Activated gamma-delta T cell treated with anti-CD3 and anti-CD28 coated beads, Interleukin-2, amount 50 U/mL, for 16 hours (primary cell): ENCODE results near the gene SLBP.
"Not testable (repeated sequence)": the region's sequence is repeated elsewhere in the genome, so short reads cannot be mapped to it uniquely, and the experiment has no call there.

Experiments
- DNase-seq: peaks from one replicate; pipeline ENCODE4 v3.0.0-alpha.2; 2020; ENCODE audit warnings: low read depth

SLBP gene

DNA sequence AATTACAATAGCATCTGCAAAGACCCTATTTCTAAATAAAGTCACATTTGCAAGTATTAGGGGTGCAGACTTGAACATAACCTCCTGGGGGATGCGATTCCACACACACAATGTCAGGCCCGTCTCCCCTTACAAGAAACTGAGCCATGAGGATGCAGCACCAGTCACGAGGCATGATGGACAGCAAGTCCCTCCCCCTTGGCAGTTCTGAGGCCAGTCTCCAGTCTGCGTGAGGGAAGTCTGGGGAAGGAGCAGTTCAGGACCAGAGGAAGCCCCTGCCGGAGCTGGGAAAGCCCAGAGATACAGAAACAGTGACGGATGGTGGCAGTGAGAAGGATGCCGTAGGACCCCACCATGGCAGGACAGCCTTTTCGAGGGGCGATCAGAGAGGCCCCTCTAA, 37.4 kb downstream of the SLBP start:
- DNase-seq, result no peak

DNA sequence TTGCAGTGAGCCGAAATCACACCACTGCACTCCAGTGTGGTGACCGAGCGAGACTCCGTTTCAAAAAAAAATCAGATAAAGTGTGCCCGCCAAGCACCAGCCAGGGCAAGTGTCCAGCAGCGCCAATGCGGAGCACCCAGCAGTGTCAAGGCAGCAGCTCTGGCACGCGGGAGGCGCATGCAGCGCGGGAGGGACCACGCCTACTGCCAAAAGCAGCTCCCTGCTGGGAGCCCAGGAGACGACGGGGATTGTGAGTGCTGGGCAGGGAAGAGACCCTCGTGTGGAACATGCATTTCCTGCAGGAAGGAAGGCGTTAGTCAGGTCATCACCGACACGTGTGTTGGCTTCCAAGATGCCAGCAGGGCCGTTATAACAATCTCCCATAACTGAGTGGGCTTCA, 38.4 kb downstream of the SLBP start:
- no peak for DNase-seq

DNA sequence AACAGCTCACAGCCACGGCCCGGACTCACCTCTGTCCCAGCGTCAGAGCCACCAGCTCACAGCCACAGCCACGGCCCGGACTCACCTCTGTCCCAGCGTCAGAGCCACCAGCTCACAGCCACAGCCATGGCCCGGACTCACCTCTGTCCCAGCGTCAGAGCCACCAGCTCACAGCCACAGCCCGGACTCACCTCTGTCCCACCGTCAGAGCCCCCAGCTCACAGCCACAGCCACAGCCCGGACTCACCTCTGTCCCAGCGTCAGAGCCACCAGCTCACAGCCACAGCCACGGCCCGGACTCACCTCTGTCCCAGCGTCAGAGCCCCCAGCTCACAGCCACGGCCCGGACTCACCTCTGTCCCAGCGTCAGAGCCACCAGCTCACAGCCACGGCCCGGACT, 41.1 kb downstream of the SLBP start:
- not testable (repeated sequence) for DNase-seq

DNA sequence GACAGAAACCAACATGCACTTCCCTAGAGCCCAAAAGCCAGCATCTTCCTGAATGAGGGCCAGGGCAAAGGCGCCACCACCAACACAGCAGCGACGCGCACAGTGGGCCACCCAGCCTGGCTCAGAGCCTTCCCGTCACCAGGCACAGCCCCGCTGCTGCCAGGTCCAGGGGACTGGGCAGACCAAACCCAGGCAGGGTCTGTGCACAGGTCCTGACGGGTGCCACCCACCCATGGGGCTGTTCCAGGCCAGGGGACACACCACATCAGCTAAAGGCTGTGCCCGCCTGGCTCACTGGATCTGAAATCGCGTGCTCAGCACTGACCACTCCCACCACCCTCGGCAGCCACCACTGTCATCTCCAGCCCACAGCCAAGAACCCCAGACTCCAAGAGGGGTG, 41.8 kb downstream of the SLBP start:
- DNase-seq, result no peak

DNA sequence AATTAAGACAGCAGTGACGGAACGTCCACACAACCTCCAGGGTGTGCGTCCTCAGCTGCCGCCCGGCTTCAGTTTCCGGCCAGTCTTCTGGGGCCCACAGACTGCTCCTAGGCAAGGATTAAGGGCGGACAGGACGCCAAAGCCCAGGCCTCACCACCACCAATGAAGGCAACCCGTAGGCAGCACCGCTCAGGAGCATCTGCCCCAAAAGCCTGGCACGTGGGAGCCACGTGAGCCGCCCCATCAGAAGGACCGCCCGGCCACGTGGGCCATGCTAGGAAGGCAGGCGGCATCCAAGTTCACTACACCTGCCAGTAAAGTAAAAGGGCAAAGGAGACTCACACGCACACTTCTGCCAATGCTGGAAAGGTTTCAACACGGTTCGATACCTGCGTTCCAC, 42.3 kb downstream of the SLBP start:
- no peak for DNase-seq

DNA sequence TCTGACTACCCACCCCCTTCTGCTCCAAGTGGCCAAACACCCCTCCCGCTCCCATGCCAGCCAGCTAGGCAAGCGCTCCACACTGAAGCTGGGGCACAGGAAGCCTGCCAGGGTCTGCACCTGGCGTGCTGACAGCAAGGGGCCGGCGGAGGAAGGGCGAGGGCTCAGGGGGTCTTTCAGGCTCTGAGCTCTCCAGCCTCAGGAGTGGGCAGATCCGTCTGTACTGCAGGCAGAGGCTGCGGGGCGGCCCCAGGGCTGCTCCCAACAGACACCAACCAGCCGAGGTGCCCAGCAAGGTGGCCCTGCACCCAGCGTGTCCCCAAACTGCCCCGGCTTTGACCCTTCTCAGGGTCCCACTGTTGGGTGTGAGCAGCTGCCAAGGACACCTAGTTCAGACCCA, 42.8 kb downstream of the SLBP start:
- no peak for DNase-seq

DNA sequence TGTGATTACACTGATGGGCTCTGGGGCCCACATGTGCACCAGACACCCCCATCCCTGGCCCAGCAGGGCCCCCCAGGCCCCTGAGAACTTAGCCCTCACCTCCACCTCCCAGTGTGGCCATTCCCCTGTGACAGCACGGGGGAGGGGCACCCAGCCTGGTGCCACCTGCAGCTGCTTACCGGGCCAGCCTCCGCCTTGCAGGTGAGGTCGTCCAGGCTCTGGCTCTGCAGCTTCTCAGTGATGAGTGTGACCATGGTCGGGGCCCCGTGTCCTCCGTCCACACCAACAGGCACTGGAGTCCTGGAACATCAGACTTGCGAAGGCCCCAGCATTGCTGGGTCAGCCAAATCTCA, 43.7 kb downstream of the SLBP start:
- no peak for DNase-seq

DNA sequence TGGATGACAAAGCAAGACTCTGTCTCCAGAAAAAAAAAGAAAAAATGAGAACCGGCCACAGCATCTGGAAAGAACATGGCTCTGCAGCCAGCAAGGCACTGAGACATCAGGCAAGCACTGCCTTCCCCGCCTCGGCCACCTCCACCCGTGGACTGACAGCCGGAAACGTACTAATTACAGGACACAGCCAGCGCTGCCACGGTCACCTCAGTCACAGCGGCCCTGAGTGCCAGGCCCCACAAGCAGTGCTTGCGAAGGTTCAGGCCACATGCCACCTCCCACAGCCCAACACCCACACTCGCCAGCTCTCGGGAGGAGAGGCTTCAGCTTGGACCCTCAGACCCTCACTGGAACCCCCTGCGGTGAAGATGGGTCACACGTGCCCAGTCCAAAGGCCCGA, 44.8 kb downstream of the SLBP start:
- DNase-seq, result no peak

DNA sequence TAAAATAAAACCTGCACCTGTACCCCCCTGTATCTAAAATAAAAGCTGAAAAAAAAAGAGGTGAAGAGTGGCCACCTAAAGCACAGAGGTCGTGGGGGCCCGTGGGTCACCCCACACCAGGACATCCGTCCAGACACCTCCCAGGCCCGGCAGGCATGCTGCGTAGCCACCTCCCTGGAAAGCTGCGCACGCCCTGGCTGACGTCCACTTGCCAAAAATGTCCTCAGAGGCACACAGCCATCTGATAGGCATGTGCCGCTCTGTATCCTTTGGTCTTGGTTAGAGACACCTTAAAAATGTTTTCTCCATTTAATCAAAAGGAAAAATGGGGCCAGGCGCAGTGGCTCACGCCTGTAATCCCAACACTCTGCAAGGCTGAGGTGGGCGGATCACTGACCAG, 45.7 kb downstream of the SLBP start:
- no peak for DNase-seq

DNA sequence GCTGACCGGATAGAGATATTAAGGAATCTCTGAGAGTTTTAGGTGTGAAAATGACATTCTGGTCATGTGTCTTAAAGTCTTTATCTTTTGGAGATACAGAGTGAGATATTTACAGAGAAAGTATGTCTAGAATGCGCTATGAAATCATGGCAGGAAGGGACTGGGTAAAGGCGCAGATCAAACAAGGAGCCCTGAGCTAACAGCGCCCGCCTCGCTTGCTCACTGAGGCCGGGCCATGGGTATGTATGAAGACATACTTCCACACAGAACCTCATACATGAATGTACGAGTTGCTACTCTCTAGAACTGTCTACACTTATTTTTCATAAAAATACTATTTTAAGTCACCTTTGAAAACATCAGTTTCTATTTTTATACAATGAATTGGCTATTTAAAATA, 48.0 kb downstream of the SLBP start:
- DNase-seq, result no peak

DNA sequence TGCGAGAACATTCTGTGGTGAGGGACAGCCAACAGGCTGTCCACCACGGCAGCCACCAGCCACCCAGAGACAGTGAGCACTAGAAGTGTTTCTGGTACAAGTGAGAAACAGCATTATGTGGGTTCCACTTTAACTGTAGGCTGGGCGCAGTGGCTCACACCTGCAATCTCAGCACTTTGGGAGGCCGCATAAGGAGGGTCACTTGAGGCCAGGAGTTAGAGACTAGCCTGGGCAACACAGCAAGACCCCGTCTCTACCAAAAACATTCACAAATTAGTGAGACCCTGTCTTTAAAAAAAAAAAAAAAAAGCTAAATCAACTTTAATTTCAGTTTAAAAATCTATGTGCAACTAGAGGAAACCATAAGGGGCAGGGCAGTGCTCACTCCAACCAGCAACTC, 48.6 kb downstream of the SLBP start:
- no peak for DNase-seq

DNA sequence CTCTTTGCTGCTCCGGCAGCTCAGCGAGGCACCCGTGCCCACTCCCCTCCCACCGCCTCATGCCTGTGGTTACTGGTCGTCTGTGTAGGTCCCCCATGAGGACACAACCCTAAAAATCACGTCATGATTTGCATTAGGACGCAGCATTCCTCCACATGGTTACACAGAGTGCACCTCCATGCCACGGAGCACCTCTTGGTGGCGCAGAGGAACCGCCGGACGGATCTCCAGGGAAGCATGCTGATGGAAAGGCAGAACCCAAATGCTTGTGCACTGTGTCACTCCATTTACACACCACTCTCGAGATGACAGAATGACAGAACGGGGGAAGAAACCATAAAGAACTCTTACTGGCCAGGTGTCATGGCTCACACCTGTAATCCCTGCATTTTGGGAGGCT, 50.4 kb downstream of the SLBP start:
- DNase-seq, result no peak

DNA sequence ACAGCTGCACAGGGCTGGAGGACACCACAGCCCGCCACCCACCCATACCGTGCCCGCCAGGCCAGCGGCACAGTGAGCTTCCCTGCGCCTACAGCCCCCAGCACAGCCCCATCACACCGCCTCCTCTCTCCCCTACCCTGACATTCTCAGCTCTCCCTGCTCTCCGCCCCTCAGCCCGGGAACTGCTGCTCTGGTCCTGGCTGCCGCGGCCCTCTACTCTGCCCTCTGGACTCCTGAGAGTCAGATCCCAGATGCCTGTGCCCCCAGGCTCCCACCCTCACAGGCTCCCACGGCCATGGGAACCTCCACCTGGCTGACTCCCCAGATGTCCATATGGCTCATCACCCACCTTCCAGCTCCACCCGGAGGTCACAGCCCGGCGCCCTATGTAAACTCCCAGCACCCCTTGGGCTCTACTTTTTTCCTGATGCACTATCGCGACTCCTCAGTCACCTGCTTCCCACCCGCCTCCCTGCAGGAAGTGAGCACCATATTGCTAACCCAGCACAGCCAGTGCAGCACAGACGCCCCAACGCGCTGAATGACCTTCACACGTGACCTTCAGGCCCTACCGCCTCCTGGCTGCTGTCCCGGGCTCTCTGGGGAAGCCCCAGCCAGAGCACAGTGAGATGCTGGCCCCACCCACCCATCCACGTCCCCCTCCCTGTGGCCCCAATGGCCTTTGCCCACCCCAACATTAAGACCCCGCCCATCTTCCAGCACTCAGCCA, 51.0 kb downstream of the SLBP start:
- no peak for DNase-seq

DNA sequence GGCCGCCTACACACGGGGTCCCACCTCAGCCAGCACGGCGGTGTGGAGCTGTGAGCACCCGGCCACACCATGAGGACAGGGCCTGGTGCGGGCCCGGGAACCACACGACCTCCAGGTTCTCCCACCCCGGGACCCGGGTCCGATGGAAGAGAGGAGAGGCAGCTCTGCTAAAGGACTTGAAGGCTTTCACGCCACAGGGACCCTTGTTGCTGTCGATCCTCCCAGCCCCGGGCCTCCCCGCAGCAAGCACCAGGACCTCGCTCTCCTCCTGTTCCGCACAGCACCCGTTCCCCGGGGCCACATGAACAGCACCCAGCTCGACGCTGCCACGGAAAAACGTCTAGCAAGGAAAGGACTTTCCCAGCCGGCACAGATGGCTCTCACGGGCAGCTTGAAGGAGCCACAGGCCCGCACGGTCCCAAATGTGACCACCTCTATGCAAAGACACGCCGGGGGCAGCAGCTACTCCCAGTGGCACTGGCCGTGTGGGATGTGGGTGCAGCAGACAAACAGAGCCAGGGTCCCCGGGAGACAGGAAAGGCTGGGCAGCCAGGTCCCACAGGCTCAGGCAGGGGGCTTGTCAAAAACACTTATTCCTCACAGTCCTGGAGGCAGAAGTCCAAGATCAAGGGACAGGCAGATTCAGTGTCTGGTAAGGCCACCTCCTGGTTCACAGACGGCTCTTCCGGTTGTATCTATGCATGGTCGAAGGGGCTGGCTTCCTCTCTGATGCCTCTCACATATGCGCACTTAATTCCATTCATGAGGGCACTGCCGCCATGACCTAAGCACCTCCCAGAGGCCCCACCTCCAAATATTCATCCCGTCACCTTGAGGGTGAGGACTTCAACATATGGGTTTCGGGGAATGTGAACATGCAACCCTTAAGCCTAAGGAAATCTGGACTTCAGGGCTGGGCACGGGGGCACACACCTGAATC, 52.7 kb downstream of the SLBP start:
- DNase-seq, result no peak

DNA sequence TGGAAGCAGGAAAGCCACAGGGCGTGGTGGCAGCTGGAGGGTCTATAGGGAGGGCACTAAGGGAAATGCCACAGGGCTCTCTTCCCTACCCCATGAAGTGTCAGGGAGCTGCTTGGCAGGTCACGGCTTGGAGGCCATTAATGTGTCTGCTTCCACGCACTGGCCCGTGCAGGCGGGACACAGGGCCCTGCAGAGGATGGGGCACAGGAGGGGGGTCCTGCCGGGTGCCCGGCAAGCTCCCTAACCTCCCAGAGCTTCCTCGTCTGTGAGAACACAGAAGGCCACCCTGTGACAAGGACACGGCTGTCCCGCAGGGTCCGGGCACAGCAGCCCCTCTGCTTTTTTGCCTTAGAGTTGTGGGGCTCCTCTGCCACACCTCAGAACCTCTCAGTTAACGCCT, 53.5 kb downstream of the SLBP start:
- no peak for DNase-seq

DNA sequence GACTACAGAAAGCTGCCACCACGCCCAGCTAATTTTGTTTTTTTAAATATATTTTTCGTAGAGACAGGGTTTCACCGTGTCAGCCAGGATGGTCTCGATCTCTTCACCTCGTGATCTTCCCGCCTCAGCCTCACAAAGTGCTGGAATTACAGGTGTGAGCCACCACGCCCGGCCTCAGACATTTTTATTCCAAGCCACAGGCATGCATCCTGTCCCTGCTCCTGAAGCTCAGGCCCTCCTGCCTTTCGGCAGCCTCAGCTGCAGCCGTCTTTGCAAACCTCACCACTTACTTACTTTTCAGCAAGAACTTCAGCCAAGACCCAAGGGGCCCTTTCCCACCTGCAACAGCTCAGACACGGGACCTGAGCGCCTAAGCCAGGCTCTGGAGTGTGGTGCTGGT, 54.0 kb downstream of the SLBP start:
- DNase-seq, result no peak

DNA sequence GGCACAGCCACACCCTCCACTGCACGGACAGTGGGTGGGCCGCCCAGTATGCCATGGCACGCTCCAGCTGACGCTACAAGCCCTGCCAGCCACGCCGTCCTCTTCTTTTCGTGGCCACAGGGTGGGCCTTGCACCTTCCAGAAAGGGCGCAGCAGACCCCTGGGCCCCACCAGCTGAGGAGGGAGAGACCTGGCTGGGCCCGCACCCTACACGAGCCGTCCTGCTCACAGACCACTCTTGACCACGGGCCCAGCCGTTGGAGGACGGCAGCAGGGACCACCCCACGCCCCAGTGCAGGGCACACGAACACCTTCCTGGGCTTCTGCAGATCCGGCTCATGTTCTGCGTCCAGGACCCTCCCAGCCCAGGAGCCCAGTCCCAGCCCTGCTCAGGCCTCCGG, 55.1 kb downstream of the SLBP start:
- DNase-seq, result no peak

DNA sequence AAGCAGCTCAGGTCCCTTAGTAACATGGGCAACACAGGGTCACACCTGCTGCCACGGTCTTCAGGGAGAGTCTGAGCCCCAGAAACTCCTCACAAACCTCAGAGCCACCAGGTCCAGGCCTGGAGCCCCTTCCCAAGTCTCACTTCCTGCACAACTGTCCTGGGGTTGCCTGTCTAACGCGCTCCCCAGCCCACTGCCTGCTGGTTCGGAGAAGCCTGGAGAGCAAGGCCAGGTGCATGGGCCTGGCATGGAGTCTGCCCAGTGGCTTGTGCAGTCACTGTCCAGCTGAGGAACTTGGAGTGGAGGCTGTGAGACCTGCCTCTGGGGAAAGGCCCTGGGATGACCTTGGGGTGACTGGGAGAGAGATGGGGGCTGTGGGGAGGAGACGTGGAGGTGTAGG, 56.0 kb downstream of the SLBP start:
- DNase-seq, result no peak

DNA sequence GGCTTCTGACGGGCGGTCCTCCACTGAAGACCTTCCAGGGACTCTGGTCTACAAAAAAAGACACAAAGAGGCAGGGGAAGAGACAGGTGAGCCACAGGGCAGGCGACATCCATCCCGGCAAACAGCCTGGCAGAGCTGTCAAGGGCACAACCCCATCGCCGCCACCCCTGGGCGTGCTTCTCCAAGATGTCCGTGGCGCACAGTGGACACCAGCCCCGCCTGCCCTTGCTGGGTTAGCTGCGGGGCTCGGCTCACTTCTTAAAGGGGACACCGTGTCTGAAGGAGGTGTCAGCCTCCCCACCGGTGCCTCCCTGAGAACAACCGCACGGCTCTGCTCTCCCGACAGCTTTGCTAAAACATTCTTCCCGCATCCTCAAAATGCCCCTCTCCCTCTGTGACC, 56.4 kb downstream of the SLBP start:
- no peak for DNase-seq

DNA sequence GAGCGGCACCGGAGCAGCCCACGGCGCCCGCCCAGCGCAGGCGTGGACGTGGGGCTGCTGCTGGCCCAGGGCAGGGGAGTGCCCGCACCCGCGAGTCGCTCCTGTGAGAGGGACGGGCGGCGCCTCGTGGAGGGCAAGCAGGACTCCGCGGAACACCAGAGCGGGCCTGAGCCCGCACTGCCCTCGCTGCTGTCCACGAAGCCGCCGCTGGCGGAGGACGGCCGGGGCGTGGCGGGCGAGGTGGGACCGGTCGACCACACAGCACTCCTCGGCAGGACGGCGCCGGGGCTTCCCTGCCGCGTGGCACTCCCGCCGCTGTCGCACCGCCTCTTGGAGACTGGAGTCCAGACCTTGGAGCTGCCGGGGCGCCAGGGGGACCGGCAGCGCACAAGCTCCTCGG, 57.0 kb downstream of the SLBP start:
- DNase-seq, result no peak

DNA sequence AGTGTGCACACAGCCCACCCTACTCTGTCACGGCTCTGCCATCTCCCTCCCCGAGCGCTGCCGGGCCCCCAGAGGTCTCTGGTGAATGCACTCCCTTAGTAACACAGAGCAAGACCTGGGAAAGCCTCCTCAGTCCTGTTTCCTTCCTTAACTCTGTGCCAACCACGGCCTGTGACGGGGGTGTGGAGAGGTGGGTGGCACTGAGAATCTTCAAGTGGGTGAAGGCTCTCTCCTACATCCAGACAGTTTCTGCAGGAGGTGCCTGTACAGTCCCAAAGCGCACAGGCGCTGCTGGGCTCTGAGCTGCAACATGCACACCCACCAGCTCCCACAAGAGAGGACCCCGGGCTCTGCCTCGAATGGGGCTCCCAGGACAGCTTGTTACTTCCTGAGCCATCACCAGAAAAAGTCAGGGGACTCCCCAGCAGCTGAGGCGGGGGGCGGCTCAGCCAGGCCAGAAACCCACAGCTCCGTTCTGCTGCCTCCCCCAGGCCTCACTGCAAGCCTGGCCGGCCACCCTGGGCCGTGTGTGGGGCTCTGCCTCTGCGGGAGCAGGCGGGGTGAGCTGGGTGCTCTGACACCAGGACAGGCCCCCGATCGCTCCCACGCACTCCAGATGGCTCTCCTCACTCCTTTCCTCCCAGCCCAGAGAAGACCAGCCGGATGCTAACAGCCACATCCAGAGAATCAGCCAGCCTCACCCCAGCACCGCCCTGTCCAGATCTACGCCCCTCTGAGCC, 57.7 kb downstream of the SLBP start:
- no peak for DNase-seq

DNA sequence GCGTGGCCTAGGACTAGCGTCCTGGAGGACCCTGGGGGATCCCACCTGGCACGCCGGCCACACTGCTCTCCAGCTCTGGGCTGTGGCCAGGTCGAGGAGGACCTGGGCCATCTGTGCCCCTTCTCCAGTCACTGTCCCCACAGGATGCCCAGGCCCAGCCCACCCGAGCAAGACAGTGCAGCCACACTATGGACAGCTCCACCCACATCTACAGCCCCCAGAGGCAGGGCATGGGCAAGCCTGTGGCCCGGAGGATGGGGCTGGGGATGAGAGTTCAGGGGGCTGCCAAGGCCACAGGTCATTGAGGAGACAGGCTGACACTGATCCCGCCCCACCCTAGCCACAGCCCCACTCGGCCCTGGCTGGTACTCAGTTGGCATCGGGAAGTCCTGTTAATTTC, 58.3 kb downstream of the SLBP start:
- no peak for DNase-seq

DNA sequence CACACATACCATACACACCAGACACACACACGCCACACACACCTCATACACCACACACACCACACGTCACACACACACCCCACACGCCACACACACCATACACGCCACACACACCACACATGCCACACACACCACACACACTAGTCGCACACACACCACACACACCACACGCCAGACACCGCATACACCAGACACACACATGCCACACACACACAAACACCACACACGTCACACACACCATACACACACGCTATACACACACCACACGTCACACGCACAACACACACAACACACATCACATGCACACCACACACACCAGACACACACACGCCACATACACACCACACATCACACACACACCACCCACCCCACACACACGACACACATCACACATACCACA, 60.0 kb downstream of the SLBP start:
- DNase-seq, result no peak
